SK-N-SH (cell line): ENCODE data around the gene CASS4. TPM values are rescaled to one million over a fixed set of nuclear protein-coding genes. Genes with fewer than 3 reads are reported as not detected.

Source experiments
- CTCF ChIA-PET: fragments of 300-600, 350-600 bp; formaldehyde crosslinking; extraction: SDS; loops from one replicate; lab custom pipeline; 2021; lab: Yijun Ruan, JAX
- POLR2A ChIA-PET: fragments of 350-600 bp; sonication (Branson Sonifier 250); formaldehyde crosslinking; extraction: SDS; loops from one replicate; lab custom pipeline; 2020; ENCODE audit warnings: antibody characterized with exemption, inconsistent platforms; lab: Yijun Ruan, JAX
- DNase-seq: peaks from one replicate; pipeline ENCODE4 v3.0.0; 2012
- H2AFZ ChIP-seq: fragments of 200-600 bp; sonication (generic); 2 replicates; pipeline ENCODE4 v1.8.1; 2016; ENCODE audit warnings: antibody characterized with exemption, mild to moderate bottlenecking, low read depth
- H3F3A ChIP-seq: fragments of 200-600 bp; sonication (generic); replicated peaks from 2 replicates; pipeline ENCODE3; 2016; ENCODE audit warnings: antibody characterized with exemption, mild to moderate bottlenecking; ENCODE audit not compliant: insufficient read depth
- H3K27ac ChIP-seq, 2 experiments: fragments of 200-500 bp in 1 of 2; fragments of 200-600 bp in 1 of 2; sonication (Bioruptor generic) in 1 of 2; sonication (generic), shearing (Covaris generic) in 1 of 2; 2 replicates each; pipeline versions ENCODE4 v1.5.1 to v1.6.1; 2014 to 2016; ENCODE audit warnings: low read depth in 2 of 2, inconsistent platforms in 1 of 2, low read length in 1 of 2, mild to moderate bottlenecking in 1 of 2, mixed read lengths in 1 of 2
- H3K27me3 ChIP-seq: fragments of 200-600 bp; sonication (generic), shearing (Covaris generic); 2 replicates; pipeline ENCODE4 v1.6.1; 2016; ENCODE audit warnings: mixed run types; ENCODE audit not compliant: insufficient read depth
- H3K36me3 ChIP-seq, 2 experiments: fragments of 200-500 bp in 1 of 2; fragments of 200-600 bp in 1 of 2; sonication (Bioruptor generic) in 1 of 2; sonication (generic) in 1 of 2; replicated peaks in 1 of 2; 2 replicates each; pipeline versions ENCODE3 to v1.5.1; 2014 to 2016; ENCODE audit warnings: low read length in 1 of 2, mild to moderate bottlenecking in 1 of 2; ENCODE audit not compliant: insufficient read depth in 2 of 2, control insufficient read depth in 1 of 2
- H3K4me1 ChIP-seq, 2 experiments: fragments of 200-500 bp in 1 of 2; fragments of 200-600 bp in 1 of 2; sonication (Bioruptor generic) in 1 of 2; sonication (generic), shearing (Covaris generic) in 1 of 2; 2 replicates each; pipeline versions ENCODE4 v1.5.1 to v1.6.1; 2014 to 2016; ENCODE audit warnings: low read depth in 1 of 2, low read length in 1 of 2, mixed run types in 1 of 2; ENCODE audit not compliant: insufficient read depth in 2 of 2, control insufficient read depth in 1 of 2
- H3K4me2 ChIP-seq: fragments of 200-600 bp; sonication (generic), shearing (Covaris generic); 2 replicates; pipeline ENCODE4 v1.6.1; 2017; ENCODE audit warnings: mixed run types
- H3K4me3 ChIP-seq, 2 experiments: fragments of 200-500 bp in 1 of 2; fragments of 200-600 bp in 1 of 2; sonication (Bioruptor generic) in 1 of 2; sonication (generic), shearing (Covaris generic) in 1 of 2; 2 replicates each; pipeline versions ENCODE4 v1.5.1 to v1.8.1; 2014 to 2016; ENCODE audit warnings: low read depth in 2 of 2, inconsistent platforms in 1 of 2, low read length in 1 of 2, mild to moderate bottlenecking in 1 of 2, mixed read lengths in 1 of 2, moderate library complexity in 1 of 2
- H3K79me2 ChIP-seq: fragments of 200-600 bp; sonication (generic); 2 replicates; pipeline ENCODE4 v1.8.1; 2017; ENCODE audit warnings: mild to moderate bottlenecking; ENCODE audit not compliant: insufficient read depth
- H3K9ac ChIP-seq: fragments of 200-600 bp; sonication (generic); 2 replicates; pipeline ENCODE4 v1.6.1; 2017; ENCODE audit warnings: mixed run types
- H3K9me2 ChIP-seq: fragments of 200-600 bp; sonication (generic); 2 replicates; pipeline ENCODE4 v1.6.1; 2017; ENCODE audit warnings: mixed run types
- H3K9me3 ChIP-seq: fragments of 200-600 bp; sonication (generic); 2 replicates; pipeline ENCODE4 v1.6.1; 2017; ENCODE audit warnings: mixed run types, mild to moderate bottlenecking, moderate library complexity
- H4K20me1 ChIP-seq: fragments of 200-600 bp; sonication (generic); 2 replicates; pipeline ENCODE4 v1.6.1; 2017; ENCODE audit warnings: mild to moderate bottlenecking, mixed run types; ENCODE audit not compliant: insufficient read depth
- CTCF ChIP-seq: fragments of 200-600 bp; sonication (generic); IDR thresholded peaks from 2 replicates; pipeline ENCODE4 v1.6.1; 2017; ENCODE audit warnings: antibody characterized with exemption, mild to moderate bottlenecking, moderate library complexity
- EP300 ChIP-seq, 2 experiments: IDR thresholded peaks; 2 replicates each; pipeline versions ENCODE4 v1.4.0 to v1.6.1; 2012; ENCODE audit warnings: borderline replicate concordance in 1 of 2, low read depth in 1 of 2, low read length in 1 of 2
- FOSL2 ChIP-seq: IDR thresholded peaks from 2 replicates; pipeline ENCODE4 v1.4.0; 2012; ENCODE audit warnings: low read depth, mild to moderate bottlenecking, moderate library complexity, borderline replicate concordance
- FOXM1 ChIP-seq: IDR thresholded peaks from 2 replicates; pipeline ENCODE4 v1.4.0; 2012; ENCODE audit warnings: low read depth, mild to moderate bottlenecking
- GABPA ChIP-seq: IDR thresholded peaks from 2 replicates; pipeline ENCODE4 v1.4.0; 2012; ENCODE audit warnings: low read depth, mild to moderate bottlenecking
- JUND ChIP-seq: IDR thresholded peaks from 2 replicates; pipeline ENCODE4 v1.4.0; 2012
- MEF2A ChIP-seq: IDR thresholded peaks from 2 replicates; pipeline ENCODE4 v1.4.0; 2012; ENCODE audit warnings: low read depth, borderline replicate concordance
- NRF1 ChIP-seq: IDR thresholded peaks from 2 replicates; pipeline ENCODE4 v1.6.1; 2012; ENCODE audit warnings: low read depth, mild to moderate bottlenecking, low read length
- POLR2AphosphoS5 ChIP-seq: IDR thresholded peaks from 2 replicates; pipeline ENCODE4 v1.6.1; 2012; ENCODE audit warnings: low read depth, low read length
- RAD21 ChIP-seq: IDR thresholded peaks from 2 replicates; pipeline ENCODE4 v1.6.1; 2012; ENCODE audit warnings: mild to moderate bottlenecking, low read length
- SMC3 ChIP-seq: IDR thresholded peaks from 2 replicates; pipeline ENCODE4 v1.6.1; 2012; ENCODE audit warnings: low read depth, low read length, improper control_type of control experiment
- TAF1 ChIP-seq: IDR thresholded peaks from 2 replicates; pipeline ENCODE4 v1.6.1; 2012; ENCODE audit warnings: low read depth, mild to moderate bottlenecking, low read length, moderate library complexity, borderline replicate concordance
- TCF12 ChIP-seq: IDR thresholded peaks from 2 replicates; pipeline ENCODE4 v1.4.0; 2012
- TEAD4 ChIP-seq: IDR thresholded peaks from 2 replicates; pipeline ENCODE4 v1.4.0; 2012; ENCODE audit warnings: mild to moderate bottlenecking, borderline replicate concordance; ENCODE audit not compliant: insufficient read depth
- USF1 ChIP-seq: IDR thresholded peaks from 2 replicates; pipeline ENCODE4 v1.4.0; 2012; ENCODE audit warnings: low read depth, borderline replicate concordance
- USF2 ChIP-seq: fragments of 150-350 bp; IDR thresholded peaks from 2 replicates; pipeline ENCODE4 v1.6.1; 2017; ENCODE audit warnings: antibody characterized with exemption, low read length, low read depth, borderline replicate concordance
- YY1 ChIP-seq: IDR thresholded peaks from 2 replicates; pipeline ENCODE4 v1.4.0; 2012; ENCODE audit warnings: low read depth, mild to moderate bottlenecking
- WGBS: methylation state at CpG from one replicate; pipeline ENCODE4 v1.1.6; 2017; ENCODE audit warnings: low lambda C conversion rate; 5-methylcytosine and 5-hydroxymethylcytosine counted together
- polyA plus RNA-seq, 3 experiments: library from polyadenylated mRNA; depleted of rRNA; stranded (reverse); fragments of >200 nt; gene quantifications; 2 replicates each; pipeline ENCODE4 v1.2.3, GENCODE V29; 2012

Gene CASS4
- polyA plus RNA-seq, 1 of the 3 experiments (the other 2 are of a cell fraction): not detected

GRCh38 chr20:56440346-56441007 lies 28.4 kb downstream of the CASS4 start:
- H3K36me3 ChIP-seq: no peaks in the 10 kb centered on the region
- no peaks in the 10 kb centered on the region for H4K20me1 ChIP-seq
- CTCF ChIA-PET: no interaction called here
- no peaks in the 10 kb centered on the region for H3K9me2 ChIP-seq
- peaks cover 2 to 6% of the 10 kb centered on the region in 2 experiments; a peak in 2 of 4 replicates for H3K4me1 ChIP-seq
- no peak overlapping the region for H3K4me3 ChIP-seq
- no peaks in the 10 kb centered on the region for H3K79me2 ChIP-seq
- H2AFZ ChIP-seq: peak overlapping the region; percentile 70; the same call in 1 of the 2 replicates
- DNase-seq: no peak
- no peak for TF ChIP-seq SMC3
- no peak for TF ChIP-seq USF1
- TF ChIP-seq CTCF: no peak
- no peak for TF ChIP-seq POLR2AphosphoS5
- TF ChIP-seq USF2: no peak
- TF ChIP-seq MEF2A: no peak
- TF ChIP-seq TAF1: no peak
- no peak for TF ChIP-seq GABPA
- TF ChIP-seq YY1: no peak
- no peak for TF ChIP-seq EP300 (IDR thresholded peaks at IDR 0.05; ENCODE audit: borderline replicate concordance in 1 of 2, low read depth in 1 of 2, low read length in 1 of 2)
- TF ChIP-seq RAD21: no peak
- no peak for TF ChIP-seq TEAD4
- no peak for TF ChIP-seq TCF12
- no peak for TF ChIP-seq FOXM1
- no peak for TF ChIP-seq NRF1
- TF ChIP-seq FOSL2: no peak
- no peak for TF ChIP-seq JUND
- no peaks in the 10 kb centered on the region for H3K27me3 ChIP-seq
- no peaks in the 10 kb centered on the region for H3K9me3 ChIP-seq
- peak overlapping the region; percentile 36 to 75; a peak in 3 of 4 replicates for H3K27ac ChIP-seq
- 63% methylated on average over 3 of the region's 4 CpGs for WGBS
- H3F3A ChIP-seq: peaks cover 17% of the 10 kb centered on the region
- H3K4me2 ChIP-seq: no peak overlapping the region; the same call in 1 of the 2 replicates
- POLR2A ChIA-PET: no interaction called here
- no peak overlapping the region for H3K9ac ChIP-seq
